Ovary (tissue), 9 donors: Measurements from ENCODE around the gene MAPK8IP3. TPM values are rescaled to one million over a fixed set of nuclear protein-coding genes. Genes with fewer than 3 reads are reported as not detected.

Source experiments
- DNase-seq, 5 donors: peaks; one replicate each; pipeline ENCODE4 v3.0.0-alpha.2; 2019 to 2020
- H3K27ac ChIP-seq, 2 donors: fragments of 200-600 bp; one replicate each; pipeline versions ENCODE4 v1.5.1 to v1.8.0; 2019 to 2022
- H3K27me3 ChIP-seq: fragments of 200-600 bp; one replicate; pipeline ENCODE4 v1.8.0; 2022
- H3K36me3 ChIP-seq: fragments of 200-600 bp; sonication (generic); one replicate; pipeline ENCODE4 v1.5.1; 2019
- H3K4me1 ChIP-seq: one replicate; pipeline ENCODE4 v1.8.1; 2013; ENCODE audit warnings: mild to moderate bottlenecking, moderate library complexity; ENCODE audit not compliant: insufficient read depth
- H3K4me3 ChIP-seq: fragments of 200-600 bp; sonication (generic); one replicate; pipeline ENCODE4 v1.5.1; 2017
- H3K9me3 ChIP-seq, 2 donors: fragments of 200-600 bp in 1 of 2; sonication (generic) in 1 of 2; one replicate each; pipeline versions ENCODE4 v1.5.1 to v1.8.1; 2013 to 2019; ENCODE audit warnings: mild to moderate bottlenecking in 1 of 2, moderate library complexity in 1 of 2
- CTCF ChIP-seq, 3 donors: fragments of 450-650 bp in 2 of 3; fragments of 200-600 bp in 1 of 3; IDR thresholded peaks; one replicate each; pipeline versions ENCODE4 v1.5.1 to v1.8.0; 2016 to 2022; ENCODE audit warnings: antibody characterized with exemption in 3 of 3, mild to moderate bottlenecking in 1 of 3
- EP300 ChIP-seq: sonication (generic); formaldehyde crosslinking; IDR thresholded peaks from one replicate; pipeline ENCODE4 v1.6.1; 2017; ENCODE audit warnings: antibody characterized with exemption
- POLR2A ChIP-seq: fragments of 450-650 bp; IDR thresholded peaks from one replicate; pipeline ENCODE4 v1.6.1; 2017; ENCODE audit warnings: antibody characterized with exemption, mild to moderate bottlenecking, moderate library complexity
- WGBS, 3 donors: extraction: QIAGEN DNeasy Blood & Tissue Kit in 1 of 3; methylation state at CpG; one replicate each; pipeline versions ENCODE4 v1.1.5 to v1.1.7; 2013 to 2017; 5-methylcytosine and 5-hydroxymethylcytosine counted together
- intact Hi-C, 4 donors: fragments of 100-400 bp; cut with DNase I; formaldehyde crosslinking; loops; one replicate each; pipeline versions ENCODE4 v1.11.0 to v1.15.1; 2022 to 2023
- polyA plus RNA-seq, 2 donors: library from polyadenylated mRNA; stranded (reverse); fragments of 200-250 nt in 1 of 2; fragments of 350-450 nt in 1 of 2; fragmentation: Illumina TruSeq in 1 of 2; extraction: RNeasy Lipid Tissue Mini Kit (QIAGEN cat#74804) in 1 of 2; gene quantifications; one replicate each; pipeline ENCODE4 v1.2.3, GENCODE V29; 2013 to 2014
- total RNA-seq, 7 donors: library from RNA; depleted of rRNA in 2 of 7; stranded (reverse); fragments of >200 nt in 2 of 7; fragmentation: NEBNext Ultra II Directional in 3 of 7; extraction: Animal tissue kit (Norgen Biotek cat#: 25700) in 3 of 7; gene quantifications; one replicate each; pipeline versions ENCODE4 v1.1.0 to v1.2.4, GENCODE V29; 2016 to 2023
- donor health status: DM: no; HTN: no; CAD: no; lungs with moderate emphysema.
- donor health status: DM: no; HTN: no; CAD: no.
- donor health status: Bipolar disorder and iron deficiency.
- donor health status: DM: yes; HTN: yes; CAD: no.
- donor health status: DM: no; HTN: no; CAD: no.
- donor health status: DM: yes; HTN: yes; CAD: no.

The MAPK8IP3 gene
- total and polyA plus RNA-seq, 9 donors = 7.0 to 117 (median 72.3) TPM

GRCh38 chr16:1777375-1778199, 71.6 kb downstream of the MAPK8IP3 start:
- Histone ChIP-seq H3K27ac (no peak overlapping the region), H3K4me1 (peaks cover 15% of the 10 kb centered on the region), H3K27me3 (no peaks in the 10 kb centered on the region), H3K36me3 (no peaks in the 10 kb centered on the region), H3K9me3 (no peaks in the 10 kb centered on the region), H3K4me3 (no peak overlapping the region)
- 67 to 78% (median 68%) methylated on average over 28 to 36 of the region's 36 CpGs for WGBS, 3 donors
- TF ChIP-seq POLR2A = no peak
- no peak for TF ChIP-seq CTCF (IDR thresholded peaks at IDR 0.05)
- no peak for TF ChIP-seq EP300
- DNase-seq = peak in 3 of 5 donors; percentile 26 to 47 (median 29)
- intact Hi-C loops = no loop called here

- Histone ChIP-seq H3K27me3 (no peaks in the 10 kb centered on the region), H3K4me3 (no peak overlapping the region), H3K9me3 (no peaks in the 10 kb centered on the region), H3K27ac (no peak overlapping the region), H3K36me3 (no peaks in the 10 kb centered on the region), H3K4me1 (peaks cover 15% of the 10 kb centered on the region)
- DNase-seq = peak in 3 of 5 donors; percentile 16 to 43 (median 28)
- TF ChIP-seq CTCF (IDR thresholded peaks at IDR 0.05) (no peak), EP300 (no peak), POLR2A (no peak)
- intact Hi-C loops = no loop called here
- WGBS, 3 donors = 81 to 82% (median 81%) methylated on average over 33 to 34 of the region's 34 CpGs
These were observed 72.5 kb downstream of the MAPK8IP3 start for GRCh38 chr16:1778200-1779179.

GRCh38 chr16:1779234-1779701, 73.3 kb downstream of the MAPK8IP3 start:
- intact Hi-C loops = no loop called here
- Histone ChIP-seq H3K27ac (no peak overlapping the region), H3K9me3 (no peaks in the 10 kb centered on the region), H3K27me3 (no peaks in the 10 kb centered on the region), H3K4me3 (no peak overlapping the region), H3K4me1 (peaks cover 8% of the 10 kb centered on the region), H3K36me3 (no peaks in the 10 kb centered on the region)
- no peak for TF ChIP-seq CTCF (IDR thresholded peaks at IDR 0.05)
- TF ChIP-seq EP300 = no peak
- no peak for TF ChIP-seq POLR2A
- DNase-seq = peak in 1 of 5 donors; percentile 33
- whole genome bisulfite sequencing, 3 donors = 72 to 81% (median 80%) methylated on average over 6 to 8 of the region's 8 CpGs
